ENCODE data around the gene GTSE1.

The GTSE1 gene

GRCh38 chr22:46354993-46355305, 58.3 kb downstream of the GTSE1 start:
- DNase-seq, result no peak

- DNase-seq, result no peak
These were observed 58.8 kb downstream of the GTSE1 start for GRCh38 chr22:46355369-46355995.

DNA sequence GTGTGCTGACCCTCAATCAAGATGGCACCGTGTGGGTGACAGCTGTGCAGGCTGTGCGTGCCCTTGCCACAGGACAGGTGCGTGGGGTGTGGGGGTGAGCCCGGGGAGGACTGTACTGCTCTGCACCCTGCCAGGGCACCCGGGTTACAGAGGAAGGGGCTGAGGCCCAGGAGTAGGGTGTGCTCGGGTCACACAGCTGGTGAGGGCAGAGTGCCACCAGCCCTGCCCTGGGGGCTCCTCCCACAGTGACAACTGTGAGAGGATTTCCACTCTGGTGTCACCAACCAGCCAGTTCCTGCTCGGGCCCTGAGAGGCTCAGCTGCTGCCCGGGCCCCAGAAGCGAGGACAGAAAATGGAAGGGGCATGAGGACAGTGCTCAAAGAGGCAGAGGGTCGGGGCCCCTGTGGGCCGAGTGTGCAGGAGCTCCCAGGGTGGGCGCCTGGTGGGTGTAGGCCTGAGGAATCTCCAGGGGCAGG, 59.4 kb downstream of the GTSE1 start:
- DNase-seq, result no peak

- no peak for DNase-seq
These were observed 60.1 kb downstream of the GTSE1 start for GRCh38 chr22:46356496-46357480.

GRCh38 chr22:46357711-46358520, 61.2 kb downstream of the GTSE1 start:
- DNase-seq, result no peak

DNA sequence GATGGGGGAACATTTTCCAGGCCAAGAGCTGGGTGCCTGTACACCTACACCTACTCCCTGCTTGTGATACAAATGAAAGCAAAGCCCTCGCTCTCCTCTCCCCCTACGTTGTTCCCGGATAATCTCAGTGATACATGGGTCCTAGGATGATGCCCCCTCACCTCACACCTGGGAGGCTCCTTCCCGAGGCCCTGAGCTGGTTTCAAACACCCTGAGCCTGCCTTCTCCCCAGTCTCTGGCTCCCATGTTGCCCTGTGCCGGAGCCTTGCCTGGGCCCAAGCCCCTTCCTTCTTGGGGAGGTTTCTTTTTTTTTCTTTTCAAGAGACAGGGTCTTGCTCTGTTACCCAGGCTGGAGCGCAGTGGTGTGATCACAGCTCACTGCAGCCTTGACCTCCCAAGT, 62.1 kb downstream of the GTSE1 start:
- DNase-seq, result no peak

GRCh38 chr22:46359362-46359761, 62.7 kb downstream of the GTSE1 start:
- no peak for DNase-seq

GRCh38 chr22:46360097-46360496, 63.4 kb downstream of the GTSE1 start:
- DNase-seq, result no peak

DNA sequence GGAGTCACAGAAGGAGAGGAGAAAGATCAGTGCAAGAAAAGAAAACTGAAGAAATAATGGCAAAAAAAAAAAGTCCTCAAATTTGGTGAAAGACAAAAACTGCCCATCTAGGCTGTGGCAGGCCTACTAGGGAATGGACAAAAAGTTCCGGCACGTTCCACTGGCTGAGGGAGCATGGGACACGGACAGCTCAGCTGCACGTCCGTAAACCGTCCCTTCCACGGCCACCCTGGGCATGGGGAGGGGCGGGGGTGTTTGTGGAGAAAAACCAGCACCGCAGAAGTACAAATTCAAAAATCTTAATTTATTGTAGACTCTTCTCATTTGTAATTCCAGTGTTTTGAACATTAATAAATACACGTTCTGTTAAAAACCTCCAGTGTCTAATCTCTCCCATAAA, 64.2 kb downstream of the GTSE1 start:
- no peak for DNase-seq

DNA sequence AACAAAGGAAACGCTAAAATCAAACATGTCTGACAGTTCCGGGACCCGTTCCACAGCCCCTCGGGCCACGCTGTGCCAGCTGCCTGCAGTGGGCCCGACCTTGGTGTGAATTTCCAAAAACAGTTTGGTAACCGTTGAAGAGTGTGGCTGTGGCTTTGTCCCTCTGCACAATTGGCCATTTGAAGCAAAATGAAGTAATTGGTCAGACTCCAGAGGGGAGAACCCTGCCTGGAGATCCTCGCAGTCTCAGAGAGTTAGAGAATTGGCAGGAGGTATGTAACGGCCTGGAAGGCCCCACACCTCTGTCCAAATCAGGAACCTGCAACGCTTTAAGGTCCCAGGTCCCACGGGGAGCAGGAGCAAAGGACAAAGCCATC, 65.1 kb downstream of the GTSE1 start:
- DNase-seq, result no peak

- DNase-seq, result no peak
These were observed 65.7 kb downstream of the GTSE1 start for GRCh38 chr22:46362203-46362933.

DNA sequence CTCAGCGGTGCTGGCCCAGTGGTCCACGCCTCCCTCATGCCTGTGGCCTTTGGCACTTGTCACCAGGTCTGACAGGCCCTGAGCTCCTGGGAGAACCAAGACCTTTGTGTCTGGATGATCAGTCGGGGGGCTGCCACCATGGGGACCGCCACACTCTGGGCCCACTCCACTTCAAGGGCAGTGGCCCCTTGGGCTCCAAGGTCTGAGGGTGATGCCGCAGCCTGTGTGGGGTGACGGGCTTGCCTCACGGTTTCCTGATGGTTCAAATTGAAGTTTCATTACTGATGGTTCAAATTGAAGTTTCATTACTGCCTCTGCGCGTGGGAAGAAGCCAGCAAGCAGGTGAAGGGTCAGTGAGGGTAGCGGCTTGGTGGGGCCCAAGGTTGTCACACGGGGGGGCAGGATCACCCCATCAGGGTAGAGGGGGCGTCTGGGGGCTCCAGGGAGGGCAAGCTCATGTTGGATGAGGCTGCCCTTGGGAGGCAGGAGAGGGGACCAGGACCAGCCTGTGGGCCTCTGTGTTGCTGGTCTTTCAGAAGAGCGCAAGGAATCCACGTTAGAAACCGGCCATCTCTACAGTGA, 66.4 kb downstream of the GTSE1 start:
- no peak for DNase-seq

- no peak for DNase-seq
These were observed 67.1 kb downstream of the GTSE1 start for GRCh38 chr22:46363611-46364321.

- no peak for DNase-seq
These were observed 67.9 kb downstream of the GTSE1 start for GRCh38 chr22:46364341-46365165.

- no peak for DNase-seq
These were observed 68.5 kb downstream of the GTSE1 start for GRCh38 chr22:46365166-46365624.

- DNase-seq, result no peak
These were observed 69.7 kb downstream of the GTSE1 start for GRCh38 chr22:46366327-46366731.

- no peak for DNase-seq
These were observed 70.4 kb downstream of the GTSE1 start for GRCh38 chr22:46366801-46367706.

GRCh38 chr22:46367707-46368191, 71.1 kb downstream of the GTSE1 start:
- no peak for DNase-seq

- DNase-seq, result no peak
These were observed 71.8 kb downstream of the GTSE1 start for GRCh38 chr22:46368422-46368821.

Measured in NCI-H1417 treated with DMSO at 0.1 percent for 48 hours (cell line).